Amniotic epithelial cell (primary cell): ENCODE results near the gene KCNIP2.

Source experiments
- DNase-seq: peaks from one replicate; pipeline ENCODE4 v3.0.0-alpha.2; 2010; ENCODE audit warnings: low read depth

The KCNIP2 gene

GRCh38 chr10:101782811-101783735 is 60.5 kb downstream of the KCNIP2 start, which contains the start of gene NPM3:
TSS of gene NPM3 (minus strand) at chr10:101783446. CDS start at chr10:101783390, 56 bp downstream.
- peak; percentile 59 for DNase-seq

DNA sequence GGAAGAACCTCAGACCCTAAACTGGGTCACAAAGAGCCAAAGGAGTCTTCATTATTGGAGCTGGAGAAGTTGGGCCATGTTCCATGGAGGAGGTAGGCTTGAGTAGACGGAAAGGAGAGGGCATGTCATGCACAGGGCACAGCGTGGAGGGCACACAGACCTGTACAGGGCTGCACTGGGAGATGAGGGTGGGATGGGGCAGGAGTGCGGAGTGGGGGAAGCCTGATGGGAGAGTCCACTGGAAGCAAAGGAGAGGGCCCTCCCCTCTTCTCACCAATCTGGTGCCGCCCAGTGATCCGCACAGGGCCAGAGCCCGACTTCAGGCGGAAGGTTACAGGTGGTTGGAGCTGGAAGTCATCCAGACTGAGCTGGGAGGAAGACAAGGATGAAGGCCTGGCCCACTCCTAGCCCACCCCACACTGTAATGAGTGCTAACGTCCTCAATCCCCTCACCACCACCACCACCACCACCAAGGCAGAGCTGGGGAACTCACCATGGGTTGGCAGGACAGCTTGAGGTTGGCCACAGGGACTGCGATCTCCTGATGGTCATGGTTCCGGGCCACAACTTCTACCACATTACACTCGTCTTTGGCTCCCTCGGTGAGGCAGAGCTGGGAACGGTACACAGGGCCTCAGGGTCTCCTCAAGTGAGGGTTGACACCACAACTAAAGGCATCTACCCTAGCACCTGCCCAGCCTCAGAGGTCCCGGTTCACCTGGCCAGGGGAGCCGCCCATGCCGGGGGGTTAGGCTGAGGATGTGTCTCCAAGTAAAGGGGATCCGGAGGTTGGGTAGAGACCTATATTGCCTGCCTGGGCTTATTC is 61.4 kb downstream of the KCNIP2 start:
- no peak for DNase-seq

DNA sequence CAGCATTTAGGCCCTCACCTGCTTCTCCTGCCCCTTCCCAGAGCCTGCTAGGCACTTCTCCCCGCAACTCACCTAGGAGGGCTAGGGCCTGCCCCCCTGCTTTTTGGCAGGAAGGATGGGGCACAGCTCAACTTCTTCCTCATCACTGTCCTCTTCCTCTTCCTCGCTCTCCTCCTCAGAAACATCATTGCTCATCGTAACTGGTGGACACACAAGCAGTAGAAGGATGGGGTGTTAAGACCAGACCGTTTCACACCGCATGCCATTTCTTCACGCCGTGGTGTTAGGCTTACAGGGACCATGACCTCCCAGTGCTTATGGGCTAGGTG is 62.0 kb downstream of the KCNIP2 start:
- DNase-seq, result no peak

- peak; percentile 38 for DNase-seq
These were observed 62.6 kb downstream of the KCNIP2 start for GRCh38 chr10:101780818-101781654.

DNA sequence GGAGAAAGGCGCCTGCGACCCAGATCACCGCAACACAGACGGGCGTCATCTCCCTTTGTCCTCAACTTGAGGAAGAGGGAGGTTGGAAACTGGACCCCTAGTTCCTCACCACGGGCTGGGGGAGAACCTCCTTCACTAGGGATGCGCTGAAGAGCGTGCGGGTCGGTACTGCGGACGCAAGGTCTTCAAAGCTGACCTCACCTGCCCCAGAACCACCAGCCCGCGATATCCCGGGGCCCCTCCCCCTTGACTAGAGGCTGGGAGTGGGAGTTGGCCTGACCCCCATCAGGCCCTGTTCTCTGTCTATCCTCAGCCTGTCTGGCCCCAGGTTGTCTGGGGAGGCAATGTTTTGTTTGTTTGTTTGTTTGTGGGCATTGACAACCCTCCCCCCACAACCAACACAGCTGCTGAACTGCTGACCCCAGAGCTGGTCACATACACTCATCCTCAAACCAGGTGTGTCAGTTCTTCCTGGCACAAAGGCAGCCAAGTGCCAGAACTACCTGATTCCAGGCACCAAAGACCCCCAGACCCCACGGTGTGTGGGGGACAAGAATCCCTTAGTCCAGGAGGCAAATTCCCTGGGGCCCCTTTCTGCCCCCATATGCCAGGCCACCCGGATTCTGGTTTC is 63.3 kb downstream of the KCNIP2 start:
- DNase-seq, result no peak

GRCh38 chr10:101779544-101780186 is 63.9 kb downstream of the KCNIP2 start:
- peak; percentile 40 for DNase-seq

DNA sequence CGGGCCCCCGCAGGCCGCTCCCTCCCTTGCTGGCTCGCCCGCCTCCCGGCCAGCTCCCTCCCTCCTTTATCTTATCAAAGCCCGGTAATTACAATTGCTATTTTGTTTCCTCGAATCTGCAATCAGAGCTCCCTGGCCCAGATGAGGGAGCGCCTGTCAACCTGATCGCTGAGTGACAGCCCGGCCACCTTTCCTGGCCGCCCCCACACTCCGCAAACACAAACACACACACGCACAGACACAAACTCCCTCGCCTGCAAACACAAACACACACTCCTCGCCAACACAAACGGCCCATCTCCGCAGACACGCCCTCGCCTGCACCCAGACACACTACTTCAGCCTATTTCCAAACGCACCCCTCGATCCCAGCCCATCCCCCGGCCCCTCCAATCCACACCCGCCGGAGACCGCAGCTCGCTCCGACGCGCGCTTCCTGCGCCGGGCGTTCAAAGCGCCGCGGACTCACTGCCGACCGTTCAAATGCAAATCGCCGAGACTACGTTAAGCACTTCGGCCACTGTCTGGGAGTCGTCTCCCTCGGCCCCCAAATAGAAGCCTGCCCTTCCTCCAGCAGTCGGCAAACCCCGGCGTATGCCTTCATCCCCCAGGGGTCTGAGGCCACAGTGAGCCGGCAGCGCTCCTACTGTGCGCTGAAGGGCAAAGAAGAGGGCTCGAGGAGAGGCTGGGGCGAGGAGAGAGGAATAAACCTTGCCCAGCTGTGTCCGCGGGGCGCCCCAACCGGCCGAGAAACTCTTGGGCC is 64.6 kb downstream of the KCNIP2 start:
- DNase-seq, result peak; percentile 43

- no peak for DNase-seq
These were observed 65.3 kb downstream of the KCNIP2 start for GRCh38 chr10:101778151-101778780.

GRCh38 chr10:101777619-101778145 is 65.9 kb downstream of the KCNIP2 start:
- no peak for DNase-seq

- no peak for DNase-seq
These were observed 67.3 kb downstream of the KCNIP2 start for GRCh38 chr10:101776161-101776817.
